ENCODE results near the gene C1orf146.

GRCh38 chr1:92210701-92211100, 7.0 kb upstream of the C1orf146 start:
- no peak for TF ChIP-seq CTCF (IDR thresholded peaks at IDR 0.05 in 4 of 5, conservative IDR thresholded peaks at IDR 0.05 in 1 of 5)
- TF ChIP-seq POLR2A (IDR thresholded peaks at IDR 0.05) = no peak
